IgD-negative memory B cell (primary cell): ENCODE results near the gene LRRC8C. TPM values are rescaled to one million over a fixed set of nuclear protein-coding genes. Genes with fewer than 3 reads are reported as not detected.

Experiments
- H3K27ac Mint-ChIP-seq, 3 donors: one replicate each; pipeline ENCODE4 v1.8.0; 2020 to 2022; ENCODE audit warnings: mild to moderate bottlenecking in 3 of 3, mixed read lengths in 3 of 3, moderate library complexity in 1 of 3
- H3K27me3 Mint-ChIP-seq: one replicate; pipeline ENCODE4 v1.8.0; 2021; ENCODE audit warnings: mixed read lengths
- H3K36me3 Mint-ChIP-seq: one replicate; pipeline ENCODE4 v1.8.0; 2020; ENCODE audit warnings: mild to moderate bottlenecking, mixed read lengths
- H3K4me1 Mint-ChIP-seq, 3 donors: one replicate each; pipeline ENCODE4 v1.8.0; 2020 to 2022; ENCODE audit warnings: mixed read lengths in 3 of 3, mild to moderate bottlenecking in 1 of 3
- H3K4me3 Mint-ChIP-seq, 4 donors: one replicate each; pipeline ENCODE4 v1.8.0; 2020 to 2022; ENCODE audit warnings: mild to moderate bottlenecking in 4 of 4, mixed read lengths in 4 of 4, moderate library complexity in 3 of 4
- H3K9me3 Mint-ChIP-seq, 3 donors: one replicate each; pipeline ENCODE4 v1.8.0; 2020 to 2021; ENCODE audit warnings: mixed read lengths in 3 of 3, mild to moderate bottlenecking in 1 of 3
- polyA plus RNA-seq: library from polyadenylated mRNA; unstranded; fragments of 300-500 nt; fragmentation: Illumina TruSeq; gene quantifications from one replicate; pipeline ENCODE4 v1.2.3, GENCODE V29; 2021

LRRC8C gene
- polyA plus RNA-seq, 1 donor from 2014 or later, result 2.9 TPM

GRCh38 chr1:89725011-89725370 lies 92.1 kb downstream of the LRRC8C start:
- peaks cover 2% of the 10 kb centered on the region for H3K36me3 Mint-ChIP-seq
- H3K27ac Mint-ChIP-seq, result no peak overlapping the region
- peaks cover 42 to 45% (median 45%) of the 10 kb centered on the region in 3 donors for H3K4me1 Mint-ChIP-seq
- peak overlapping the region in 1 of 4 donors; percentile 82 for H3K4me3 Mint-ChIP-seq
- H3K27me3 Mint-ChIP-seq, result no peaks in the 10 kb centered on the region
- no peaks in the 10 kb centered on the region for H3K9me3 Mint-ChIP-seq

DNA sequence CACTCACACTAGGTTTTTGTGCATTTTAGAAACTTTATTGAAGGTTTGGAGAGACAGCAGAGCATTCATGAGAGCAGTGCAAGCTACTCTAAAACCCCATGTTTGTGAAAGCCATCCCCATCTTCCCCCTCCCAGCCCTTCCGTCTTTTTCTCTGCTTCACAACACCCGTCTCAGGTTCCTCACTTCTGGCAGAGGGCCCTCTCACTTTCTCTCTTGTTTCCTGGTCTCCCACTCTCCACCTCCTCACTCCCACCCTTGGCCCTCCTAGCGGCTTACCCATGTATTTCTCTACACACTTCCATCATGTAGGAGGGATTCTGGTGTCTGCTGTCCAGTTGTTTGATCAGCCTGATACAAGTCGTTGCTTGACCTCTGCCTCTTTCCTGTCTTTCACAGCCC lies 92.7 kb downstream of the LRRC8C start:
- Mint-ChIP-seq H3K9me3 (no peaks in the 10 kb centered on the region), H3K4me1 (peaks cover 37 to 40% (median 39%) of the 10 kb centered on the region in 3 donors), H3K4me3 (no peak overlapping the region), H3K27ac (no peak overlapping the region), H3K27me3 (no peaks in the 10 kb centered on the region), H3K36me3 (peaks cover 2% of the 10 kb centered on the region)

DNA sequence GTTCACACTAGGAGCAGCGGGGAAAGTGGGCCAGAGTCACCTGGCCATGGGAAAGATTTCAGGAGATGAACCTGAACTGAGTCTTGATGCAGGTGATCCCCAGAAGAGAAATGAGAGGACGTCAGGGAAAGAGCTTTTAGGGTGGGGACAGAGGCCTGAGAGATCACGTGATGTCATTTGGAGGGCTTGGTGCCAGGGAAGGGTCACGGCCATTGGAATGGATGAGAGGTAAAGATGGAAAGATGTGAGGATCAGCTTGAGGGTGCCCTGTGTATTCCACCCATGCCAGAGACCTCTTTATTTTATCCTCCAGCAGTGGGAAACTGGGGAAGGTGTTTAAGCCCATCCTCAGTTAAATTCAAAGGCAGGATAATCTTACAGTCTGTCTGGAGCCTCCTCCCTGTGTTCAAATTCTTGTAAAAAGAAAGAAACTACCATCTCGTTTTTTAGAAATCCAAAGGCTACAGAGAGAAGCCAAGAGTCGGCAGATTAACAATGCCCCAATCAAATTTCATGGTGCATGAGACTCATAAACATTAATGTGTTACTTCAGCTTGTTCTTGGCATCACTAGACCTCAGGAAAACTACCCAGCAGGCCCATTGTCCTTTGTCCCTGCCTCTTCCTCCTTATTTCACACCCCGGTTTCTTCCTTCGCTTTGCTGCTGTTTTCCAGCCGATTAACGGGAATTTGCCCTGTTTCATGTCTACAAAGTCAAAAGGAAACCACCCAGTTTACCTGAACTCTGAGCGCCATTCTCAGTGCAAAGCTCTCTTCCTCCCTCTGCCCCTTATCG lies 94.8 kb downstream of the LRRC8C start:
- Mint-ChIP-seq H3K27ac (peak overlapping the region in 1 of 3 donors; percentile 87), H3K4me3 (peak overlapping the region in 1 of 4 donors; percentile 7), H3K9me3 (no peaks in the 10 kb centered on the region), H3K36me3 (no peaks in the 10 kb centered on the region), H3K4me1 (peaks cover 26 to 33% (median 32%) of the 10 kb centered on the region in 3 donors), H3K27me3 (no peaks in the 10 kb centered on the region)

GRCh38 chr1:89728381-89728780 lies 95.5 kb downstream of the LRRC8C start:
- Mint-ChIP-seq H3K27me3 (no peaks in the 10 kb centered on the region), H3K9me3 (no peaks in the 10 kb centered on the region), H3K4me3 (no peak overlapping the region), H3K4me1 (peaks cover 28 to 31% (median 28%) of the 10 kb centered on the region in 3 donors), H3K36me3 (no peaks in the 10 kb centered on the region), H3K27ac (no peak overlapping the region)

- no peaks in the 10 kb centered on the region for H3K27me3 Mint-ChIP-seq
- peaks cover 0 to 10% (median 4%) of the 10 kb centered on the region in 3 donors for H3K4me1 Mint-ChIP-seq
- no peak overlapping the region for H3K4me3 Mint-ChIP-seq
- H3K27ac Mint-ChIP-seq, result peak overlapping the region in 1 of 3 donors; percentile 29
- H3K9me3 Mint-ChIP-seq, result no peaks in the 10 kb centered on the region
- H3K36me3 Mint-ChIP-seq, result no peaks in the 10 kb centered on the region
Observed at GRCh38 chr1:89732206-89732605, 99.3 kb downstream of the LRRC8C start.

DNA sequence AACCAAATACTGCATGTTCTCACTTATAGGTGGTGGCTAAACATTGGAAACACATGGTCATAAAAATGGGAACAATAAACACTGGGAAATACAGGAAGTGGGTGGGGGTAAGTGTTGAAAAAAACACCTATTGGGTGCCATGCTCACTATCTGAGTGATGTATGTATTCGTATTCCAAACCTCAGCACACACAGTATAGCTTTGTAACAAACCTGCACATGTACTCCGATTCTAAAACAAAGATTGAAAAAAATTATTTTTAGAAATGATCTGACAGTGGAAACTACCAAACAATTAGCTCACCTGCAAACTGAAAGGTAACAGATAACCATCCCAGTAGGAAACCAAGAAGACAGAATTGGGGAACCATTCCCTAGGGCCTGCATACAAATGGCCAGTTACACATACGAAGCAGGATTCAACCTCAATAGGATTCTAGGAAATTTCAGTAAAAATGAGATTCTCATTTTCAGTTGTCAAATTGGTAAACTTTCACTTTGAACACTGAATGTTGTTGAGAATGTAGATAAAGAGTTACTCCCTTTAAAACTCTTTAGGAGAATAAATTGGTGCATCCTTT lies 99.8 kb downstream of the LRRC8C start:
- H3K27ac Mint-ChIP-seq, result peak overlapping the region in 1 of 3 donors; percentile 29
- H3K4me3 Mint-ChIP-seq, result no peak overlapping the region
- H3K9me3 Mint-ChIP-seq, result no peaks in the 10 kb centered on the region
- no peaks in the 10 kb centered on the region for H3K36me3 Mint-ChIP-seq
- H3K4me1 Mint-ChIP-seq, result peaks cover 0 to 10% (median 2%) of the 10 kb centered on the region in 3 donors
- H3K27me3 Mint-ChIP-seq, result no peaks in the 10 kb centered on the region

DNA sequence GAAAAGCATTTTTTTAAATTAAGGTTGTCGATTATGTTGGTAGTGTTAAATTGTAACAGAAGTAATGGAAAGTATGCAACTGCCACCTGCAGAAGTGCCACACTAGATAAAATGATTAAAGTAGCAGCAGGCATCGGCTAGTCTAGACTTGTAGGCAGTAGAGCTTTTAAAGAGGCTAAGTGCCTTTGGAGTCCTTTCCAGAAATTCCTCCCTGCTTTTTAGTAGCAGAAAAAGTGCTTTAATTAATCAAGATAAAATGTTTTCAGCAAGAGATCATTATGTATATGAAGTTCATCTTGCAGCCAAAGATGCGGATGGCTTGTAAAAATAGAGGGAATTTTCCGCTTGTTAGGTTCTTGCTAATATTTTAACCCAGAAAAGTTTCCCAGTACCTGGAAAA lies 100.8 kb downstream of the LRRC8C start:
- Mint-ChIP-seq H3K4me1 (peaks cover 0 to 5% (median 2%) of the 10 kb centered on the region in 3 donors), H3K27me3 (no peaks in the 10 kb centered on the region), H3K9me3 (no peaks in the 10 kb centered on the region), H3K4me3 (no peak overlapping the region), H3K36me3 (no peaks in the 10 kb centered on the region), H3K27ac (no peak overlapping the region)

DNA sequence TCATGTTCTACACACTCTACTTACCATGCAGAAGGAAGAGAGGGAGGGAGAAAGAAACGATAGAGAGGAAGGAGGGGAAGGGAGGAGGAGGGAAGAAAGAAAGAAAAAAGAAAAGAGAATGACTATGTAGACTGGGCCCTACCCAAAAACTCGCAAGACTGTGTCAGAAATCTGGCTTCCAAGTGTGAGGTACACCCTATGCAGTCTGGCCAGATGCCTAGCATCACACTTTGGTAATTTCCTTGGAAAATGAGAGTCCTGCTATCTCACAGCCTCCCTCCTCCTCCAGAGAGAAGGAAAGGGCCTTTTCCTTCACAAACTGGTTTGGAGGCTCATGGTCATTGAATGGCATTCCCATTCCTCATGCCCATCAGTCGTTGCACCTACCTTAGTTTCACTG lies 101.5 kb downstream of the LRRC8C start:
- H3K27me3 Mint-ChIP-seq, result no peaks in the 10 kb centered on the region
- H3K4me1 Mint-ChIP-seq, result peaks cover 0 to 7% (median 5%) of the 10 kb centered on the region in 3 donors
- H3K9me3 Mint-ChIP-seq, result no peaks in the 10 kb centered on the region
- H3K27ac Mint-ChIP-seq, result no peak overlapping the region
- H3K4me3 Mint-ChIP-seq, result no peak overlapping the region
- H3K36me3 Mint-ChIP-seq, result no peaks in the 10 kb centered on the region

GRCh38 chr1:89735479-89735878 lies 102.6 kb downstream of the LRRC8C start:
- Mint-ChIP-seq H3K36me3 (no peaks in the 10 kb centered on the region), H3K27me3 (no peaks in the 10 kb centered on the region), H3K27ac (no peak overlapping the region), H3K4me3 (no peak overlapping the region), H3K4me1 (peaks cover 0 to 12% (median 5%) of the 10 kb centered on the region in 3 donors), H3K9me3 (no peaks in the 10 kb centered on the region)

- no peak overlapping the region for H3K27ac Mint-ChIP-seq
- H3K9me3 Mint-ChIP-seq, result no peaks in the 10 kb centered on the region
- peaks cover 0 to 8% (median 5%) of the 10 kb centered on the region in 3 donors for H3K4me1 Mint-ChIP-seq
Observed at GRCh38 chr1:89736937-89737733, 104.2 kb downstream of the LRRC8C start.

GRCh38 chr1:89737985-89738510 lies 105.1 kb downstream of the LRRC8C start:
- no peaks in the 10 kb centered on the region for H3K9me3 Mint-ChIP-seq
- peaks cover 0 to 7% (median 2%) of the 10 kb centered on the region in 3 donors for H3K4me1 Mint-ChIP-seq
- H3K27me3 Mint-ChIP-seq, result no peaks in the 10 kb centered on the region
- peaks cover 2% of the 10 kb centered on the region for H3K36me3 Mint-ChIP-seq
- no peak overlapping the region for H3K27ac Mint-ChIP-seq
- no peak overlapping the region for H3K4me3 Mint-ChIP-seq

More at GRCh38 chr1:89736937-89737733, 104.2 kb downstream of the LRRC8C start:
- no peaks in the 10 kb centered on the region for H3K27me3 Mint-ChIP-seq
- no peak overlapping the region for H3K4me3 Mint-ChIP-seq
- H3K36me3 Mint-ChIP-seq, result no peaks in the 10 kb centered on the region

- H3K36me3 Mint-ChIP-seq, result peaks cover 3% of the 10 kb centered on the region
- peak overlapping the region in 1 of 3 donors; percentile 24 for H3K27ac Mint-ChIP-seq
- peaks cover 0 to 7% (median 2%) of the 10 kb centered on the region in 3 donors for H3K4me1 Mint-ChIP-seq
- H3K27me3 Mint-ChIP-seq, result no peaks in the 10 kb centered on the region
- peak overlapping the region in 1 of 4 donors; percentile 12 for H3K4me3 Mint-ChIP-seq
- H3K9me3 Mint-ChIP-seq, result no peaks in the 10 kb centered on the region
Observed at GRCh38 chr1:89739013-89739843, 106.3 kb downstream of the LRRC8C start.

DNA sequence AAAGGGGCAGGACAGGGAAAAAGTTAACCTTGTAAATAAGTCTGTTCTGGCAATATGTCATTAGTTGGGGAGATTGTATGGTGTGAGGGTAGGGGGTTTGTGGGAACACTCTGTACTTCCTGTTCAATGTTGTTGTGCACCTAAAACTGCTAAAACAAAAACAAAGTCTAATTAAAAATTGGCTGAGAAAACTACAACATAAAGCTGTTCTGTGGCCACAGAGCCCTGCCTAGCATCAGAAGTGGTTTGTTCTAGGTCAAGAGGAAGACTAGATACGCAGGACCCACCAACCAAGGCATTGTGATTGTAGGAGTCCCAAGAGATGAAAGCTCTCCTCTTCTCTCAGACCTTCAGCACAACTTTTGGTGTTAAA lies 106.9 kb downstream of the LRRC8C start:
- no peaks in the 10 kb centered on the region for H3K9me3 Mint-ChIP-seq
- peak overlapping the region in 1 of 4 donors; percentile 28 for H3K4me3 Mint-ChIP-seq
- H3K4me1 Mint-ChIP-seq, result peaks cover 0 to 7% (median 2%) of the 10 kb centered on the region in 3 donors
- no peak overlapping the region for H3K27ac Mint-ChIP-seq
- no peaks in the 10 kb centered on the region for H3K27me3 Mint-ChIP-seq
- H3K36me3 Mint-ChIP-seq, result peaks cover 3% of the 10 kb centered on the region

GRCh38 chr1:89743788-89744187 lies 110.9 kb downstream of the LRRC8C start:
- Mint-ChIP-seq H3K4me1 (peaks cover 0 to 7% (median 2%) of the 10 kb centered on the region in 3 donors), H3K4me3 (no peak overlapping the region), H3K27me3 (no peaks in the 10 kb centered on the region), H3K27ac (no peak overlapping the region), H3K36me3 (peaks cover 3% of the 10 kb centered on the region), H3K9me3 (no peaks in the 10 kb centered on the region)
